Right lobe of liver (tissue), 6 donors: ENCODE data around the gene PXMP4. TPM values are rescaled to one million over a fixed set of nuclear protein-coding genes. Genes with fewer than 3 reads are reported as not detected.

Experiments used
- ATAC-seq, 4 donors: fragments of 200-7000 bp; cut with Tn5 transposase; one replicate each; pipeline ENCODE4 v1.9.1; 2020; ENCODE audit warnings: mild to moderate bottlenecking in 4 of 4, moderate library complexity in 4 of 4
- DNase-seq, 3 donors: peaks; one replicate each; pipeline ENCODE4 v3.0.0-alpha.2; 2020
- H3K27ac ChIP-seq, 3 donors: fragments of 200-600 bp; one replicate each; pipeline ENCODE4 v1.8.0; 2022
- H3K27me3 ChIP-seq, 2 donors: fragments of 200-600 bp; one replicate each; pipeline ENCODE4 v1.8.0; 2022
- H3K36me3 ChIP-seq, 4 donors: fragments of 200-600 bp; sonication (generic) in 1 of 4; one replicate each; pipeline versions ENCODE4 v1.5.1 to v1.8.0; 2017 to 2022; ENCODE audit warnings: control low read depth in 1 of 4
- H3K4me1 ChIP-seq, 4 donors: fragments of 200-600 bp; sonication (generic) in 1 of 4; one replicate each; pipeline versions ENCODE4 v1.5.1 to v1.8.0; 2017 to 2022; ENCODE audit warnings: control low read depth in 1 of 4
- H3K4me3 ChIP-seq, 3 donors: fragments of 200-600 bp; one replicate each; pipeline ENCODE4 v1.8.0; 2022
- H3K9me3 ChIP-seq, 4 donors: fragments of 200-600 bp; sonication (generic) in 1 of 4; one replicate each; pipeline versions ENCODE4 v1.5.1 to v1.8.0; 2017 to 2022; ENCODE audit warnings: control low read depth in 1 of 4
- POLR2A ChIP-seq: fragments of 450-650 bp; IDR thresholded peaks from one replicate; pipeline ENCODE4 v1.6.1; 2017; ENCODE audit warnings: antibody characterized with exemption, mild to moderate bottlenecking
- WGBS: methylation state at CpG from one replicate; pipeline ENCODE4 v1.1.6; 2018; ENCODE audit warnings: low coverage, low lambda C conversion rate; ENCODE audit not compliant: insufficient coverage; ENCODE audit errors: missing lambda C conversion rate; 5-methylcytosine and 5-hydroxymethylcytosine counted together
- intact Hi-C, 2 donors: fragments of 100-400 bp; cut with DNase I; formaldehyde crosslinking; loops; one replicate each; pipeline versions ENCODE4 v1.11.2 to v1.14.1; 2022
- total RNA-seq, 6 experiments: library from RNA; depleted of rRNA in 2 of 6; stranded (reverse); fragments of >200 nt in 2 of 6; fragmentation: NEBNext Ultra II Directional in 3 of 6; extraction: Animal tissue kit (Norgen Biotek cat#: 25700) in 3 of 6; gene quantifications; one replicate each; pipeline versions ENCODE4 v1.1.0 to v1.2.4, GENCODE V29; 2016 to 2023
- TF ChIP-seq, protein P1 (sequence below), 4 donors: fragments of 200-600 bp in 3 of 4; fragments of 450-650 bp in 1 of 4; IDR thresholded peaks; one replicate each; pipeline versions ENCODE4 v1.5.1 to v1.8.0; 2016 to 2022; ENCODE audit warnings: antibody characterized with exemption in 4 of 4, mild to moderate bottlenecking in 2 of 4
- donor health status: DM: no; HTN: yes; CAD: no.
- donor health status: DM: no; HTN: no; CAD: no.
- donor health status: DM: no; HTN: no; CAD: no.
- donor health status: DM: no; HTN: yes; CAD: no.
- donor health status: DM: no; HTN: yes; CAD: no.

The PXMP4 gene
- total RNA-seq, 6 experiments from 2014 or later = 5.5 to 17.8 (median 12.9) TPM

- peak; percentile 7 to 39 (median 28) for ATAC-seq
- intact Hi-C loops = loop anchor here in 1 of 2 donors (10.0 kb wide), 1 partner anchor 189 kb away; no protein-coding TSS in a partner anchor
These were observed 66.1 kb downstream of the PXMP4 start for GRCh38 chr20:33653900-33654596.

GRCh38 chr20:33653218-33653899 lies 66.8 kb downstream of the PXMP4 start:
- Histone ChIP-seq H3K27me3 (no peaks in the 10 kb centered on the region), H3K9me3 (no peaks in the 10 kb centered on the region), H3K4me1 (peaks cover 0 to 9% (median 0%) of the 10 kb centered on the region in 4 donors), H3K4me3 (no peak overlapping the region), H3K27ac (no peak overlapping the region), H3K36me3 (peaks cover 0 to 7% (median 0%) of the 10 kb centered on the region in 4 donors)
- TF ChIP-seq, protein P1, sequence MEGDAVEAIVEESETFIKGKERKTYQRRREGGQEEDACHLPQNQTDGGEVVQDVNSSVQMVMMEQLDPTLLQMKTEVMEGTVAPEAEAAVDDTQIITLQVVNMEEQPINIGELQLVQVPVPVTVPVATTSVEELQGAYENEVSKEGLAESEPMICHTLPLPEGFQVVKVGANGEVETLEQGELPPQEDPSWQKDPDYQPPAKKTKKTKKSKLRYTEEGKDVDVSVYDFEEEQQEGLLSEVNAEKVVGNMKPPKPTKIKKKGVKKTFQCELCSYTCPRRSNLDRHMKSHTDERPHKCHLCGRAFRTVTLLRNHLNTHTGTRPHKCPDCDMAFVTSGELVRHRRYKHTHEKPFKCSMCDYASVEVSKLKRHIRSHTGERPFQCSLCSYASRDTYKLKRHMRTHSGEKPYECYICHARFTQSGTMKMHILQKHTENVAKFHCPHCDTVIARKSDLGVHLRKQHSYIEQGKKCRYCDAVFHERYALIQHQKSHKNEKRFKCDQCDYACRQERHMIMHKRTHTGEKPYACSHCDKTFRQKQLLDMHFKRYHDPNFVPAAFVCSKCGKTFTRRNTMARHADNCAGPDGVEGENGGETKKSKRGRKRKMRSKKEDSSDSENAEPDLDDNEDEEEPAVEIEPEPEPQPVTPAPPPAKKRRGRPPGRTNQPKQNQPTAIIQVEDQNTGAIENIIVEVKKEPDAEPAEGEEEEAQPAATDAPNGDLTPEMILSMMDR (IDR thresholded peaks at IDR 0.05) = peak; percentile 69 to 79 (median 78)
- no peak for TF ChIP-seq POLR2A
- DNase-seq (no peak), ATAC-seq (peak; percentile 79 to 88 (median 84))
- intact Hi-C loops = loop anchor here in 1 of 2 donors (10.0 kb wide), 1 partner anchor 189 kb away; no protein-coding TSS in a partner anchor
- 25% methylated on average over 7 of the region's 16 CpGs for WGBS

More at GRCh38 chr20:33653900-33654596, 66.1 kb downstream of the PXMP4 start:
- no peaks in the 10 kb centered on the region for H3K27me3 ChIP-seq
- H3K4me3 ChIP-seq = no peak overlapping the region
- H3K36me3 ChIP-seq = peaks cover 0 to 7% (median 0%) of the 10 kb centered on the region in 4 donors
- no peaks in the 10 kb centered on the region for H3K9me3 ChIP-seq
- TF ChIP-seq, protein P1 (IDR thresholded peaks at IDR 0.05) = no peak
- no peak for TF ChIP-seq POLR2A
- WGBS = 74% methylated on average over 9 of the region's 11 CpGs
- DNase-seq = no peak
- H3K4me1 ChIP-seq = peaks cover 0 to 5% (median 0%) of the 10 kb centered on the region in 4 donors
- H3K27ac ChIP-seq = no peak overlapping the region

Other genes starting within 250 kb of the PXMP4 start
- gene CBFA2T2, start 230.2 kb downstream of the PXMP4 start, total RNA-seq = 1 to 10 TPM; 4.5 to 7.3 (median 5.6) TPM
- gene C20orf144, start 58.0 kb downstream of the PXMP4 start, total RNA-seq = under 1 TPM in 1 of 6 experiments, not detected in 5; 0.18 TPM
- 1 to 10 TPM in 1 of 6 experiments, under 1 TPM in 4, not detected in 1; 0.20 to 1.1 (median 0.56) TPM for gene ACTL10, start 53.4 kb downstream of the PXMP4 start, total RNA-seq
- 10 to 100 TPM; 13.2 to 21.9 (median 19.2) TPM for gene NECAB3, start 45.9 kb downstream of the PXMP4 start, total RNA-seq
- gene E2F1, start 33.9 kb downstream of the PXMP4 start, total RNA-seq = 1 to 10 TPM in 2 of 6 experiments, under 1 TPM in 4; 0.24 to 8.8 (median 0.77) TPM
- 1 to 10 TPM in 5 of 6 experiments, under 1 TPM in 1; 0.99 to 2.0 (median 1.6) TPM for gene ZNF341, start 11.7 kb upstream of the PXMP4 start, total RNA-seq
- 10 to 100 TPM; 21.0 to 40.8 (median 28.3) TPM for gene CHMP4B, start 91.0 kb upstream of the PXMP4 start, total RNA-seq